CD4-positive, alpha-beta memory T cell (primary cell): ENCODE results near the gene DRD2. TPM values are rescaled to one million over a fixed set of nuclear protein-coding genes. Genes with fewer than 3 reads are reported as not detected.

ENCODE experiments used
- CTCF ChIA-PET: fragments of 350-600 bp; sonication (Branson Sonifier 250); formaldehyde crosslinking; loops from one replicate; lab custom pipeline; 2021; ENCODE audit warnings: inconsistent platforms; ENCODE audit not compliant: partially characterized antibody; lab: Charles Lee
- POLR2A ChIA-PET: fragments of 350-600 bp; sonication (Branson Sonifier 250); formaldehyde crosslinking; loops from one replicate; lab custom pipeline; 2021; ENCODE audit not compliant: partially characterized antibody; lab: Charles Lee
- DNase-seq, 5 donors: peaks; one replicate each; pipeline versions ENCODE4 v3.0.0 to v3.0.0-alpha.2; 2020 to 2022; ENCODE audit warnings: mixed read lengths in 1 of 5
- H3K27ac ChIP-seq: one replicate; pipeline ENCODE4 v1.7.0; 2013; ENCODE audit warnings: low read depth, low read length
- H3K27me3 ChIP-seq: 2 replicates; pipeline ENCODE4 v1.7.0; 2013; ENCODE audit warnings: mild to moderate bottlenecking, low read length, moderate library complexity; ENCODE audit not compliant: insufficient read depth
- H3K36me3 ChIP-seq: 2 replicates; pipeline ENCODE4 v1.7.0; 2013; ENCODE audit warnings: mild to moderate bottlenecking, low read length, moderate library complexity; ENCODE audit not compliant: insufficient read depth
- H3K4me1 ChIP-seq: 2 replicates; pipeline ENCODE4 v1.7.0; 2013; ENCODE audit warnings: mild to moderate bottlenecking, low read length, moderate library complexity; ENCODE audit not compliant: insufficient read depth
- H3K4me3 ChIP-seq, 2 donors: one replicate each; pipeline ENCODE4 v1.7.0; 2013; ENCODE audit warnings: low read length in 2 of 2, mild to moderate bottlenecking in 1 of 2
- H3K9me3 ChIP-seq, 2 donors: one replicate each; pipeline ENCODE4 v1.7.0; 2013; ENCODE audit warnings: low read length in 2 of 2, control low read depth in 1 of 2; ENCODE audit not compliant: control insufficient read depth in 1 of 2
- H3K27ac Mint-ChIP-seq, 7 donors: one replicate each; pipeline ENCODE4 v1.8.0; 2020 to 2021; ENCODE audit warnings: mixed read lengths in 7 of 7, mild to moderate bottlenecking in 6 of 7, inconsistent platforms in 3 of 7, moderate library complexity in 3 of 7
- H3K27me3 Mint-ChIP-seq, 2 donors: one replicate each; pipeline ENCODE4 v1.8.0; 2020 to 2021; ENCODE audit warnings: mixed read lengths in 2 of 2
- H3K36me3 Mint-ChIP-seq, 2 donors: one replicate each; pipeline ENCODE4 v1.8.0; 2020 to 2021; ENCODE audit warnings: mixed read lengths in 2 of 2, inconsistent platforms in 1 of 2, mild to moderate bottlenecking in 1 of 2
- H3K4me1 Mint-ChIP-seq, 4 donors: one replicate each; pipeline ENCODE4 v1.8.0; 2020 to 2021; ENCODE audit warnings: mixed read lengths in 4 of 4, mild to moderate bottlenecking in 1 of 4
- H3K4me3 Mint-ChIP-seq, 8 donors: one replicate each; pipeline ENCODE4 v1.8.0; 2020 to 2021; ENCODE audit warnings: mixed read lengths in 8 of 8, mild to moderate bottlenecking in 7 of 8, moderate library complexity in 6 of 8, inconsistent platforms in 3 of 8
- H3K9me3 Mint-ChIP-seq, 8 donors: one replicate each; pipeline ENCODE4 v1.8.0; 2020 to 2021; ENCODE audit warnings: mixed read lengths in 8 of 8, mild to moderate bottlenecking in 5 of 8, inconsistent platforms in 3 of 8, moderate library complexity in 1 of 8
- intact Hi-C: fragments of 100-400 bp; cut with micrococcal nuclease; formaldehyde crosslinking; loops from one replicate; pipeline ENCODE4 v1.15.1; 2023
- polyA plus RNA-seq, 2 donors: library from polyadenylated mRNA; unstranded; fragments of 300-500 nt; fragmentation: Illumina TruSeq; gene quantifications; one replicate each; pipeline ENCODE4 v1.2.3, GENCODE V29; 2021
- total RNA-seq, 2 experiments: library from RNA; stranded (reverse); gene quantifications; one replicate each; pipeline ENCODE4 v1.2.3, GENCODE V29; 2021

DRD2 gene
- total and polyA plus RNA-seq, 4 experiments from 2014 or later: not detected

GRCh38 chr11:113385749-113386148 lies 89.4 kb downstream of the DRD2 start:
- intact Hi-C loops: no loop called here
- Mint-ChIP-seq H3K36me3 (peaks cover 0 to 26% of the 10 kb centered on the region in 2 donors), H3K9me3 (no peaks in the 10 kb centered on the region), H3K27ac (no peak overlapping the region), H3K4me1 (no peaks in the 10 kb centered on the region), H3K27me3 (peaks cover 5% of the 10 kb centered on the region in 2 donors), H3K4me3 (no peak overlapping the region)
- Histone ChIP-seq H3K9me3 (no peaks in the 10 kb centered on the region), H3K27ac (no peak overlapping the region), H3K4me3 (no peak overlapping the region), H3K4me1 (no peaks in the 10 kb centered on the region), H3K27me3 (peaks cover 3% of the 10 kb centered on the region), H3K36me3 (no peaks in the 10 kb centered on the region)
- CTCF ChIA-PET: no interaction called here
- DNase-seq: no peak
- POLR2A ChIA-PET: no interaction called here

- Histone ChIP-seq H3K4me1 (no peaks in the 10 kb centered on the region), H3K4me3 (no peak overlapping the region), H3K27ac (no peak overlapping the region), H3K36me3 (no peaks in the 10 kb centered on the region), H3K9me3 (no peaks in the 10 kb centered on the region), H3K27me3 (peaks cover 3% of the 10 kb centered on the region)
- intact Hi-C loops: no loop called here
- ChIA-PET CTCF (no interaction called here), POLR2A (no interaction called here)
- Mint-ChIP-seq H3K4me3 (no peak overlapping the region), H3K9me3 (no peaks in the 10 kb centered on the region), H3K4me1 (no peaks in the 10 kb centered on the region), H3K27me3 (peaks cover 5% of the 10 kb centered on the region in 2 donors), H3K27ac (no peak overlapping the region), H3K36me3 (peaks cover 6 to 38% of the 10 kb centered on the region in 2 donors)
- DNase-seq: no peak
Observed at GRCh38 chr11:113384551-113384950, 90.6 kb downstream of the DRD2 start.

- Histone ChIP-seq H3K36me3 (no peaks in the 10 kb centered on the region), H3K27me3 (no peaks in the 10 kb centered on the region), H3K4me3 (no peak overlapping the region), H3K9me3 (no peaks in the 10 kb centered on the region), H3K4me1 (no peaks in the 10 kb centered on the region), H3K27ac (no peak overlapping the region)
- Mint-ChIP-seq H3K27me3 (peaks cover 4% of the 10 kb centered on the region in 2 donors), H3K9me3 (no peaks in the 10 kb centered on the region), H3K36me3 (peaks cover 8 to 56% of the 10 kb centered on the region in 2 donors), H3K4me1 (no peaks in the 10 kb centered on the region), H3K27ac (no peak overlapping the region), H3K4me3 (no peak overlapping the region)
- intact Hi-C loops: no loop called here
- POLR2A ChIA-PET: no interaction called here
- DNase-seq: no peak
- CTCF ChIA-PET: no interaction called here
Observed at GRCh38 chr11:113382121-113382520, 93.1 kb downstream of the DRD2 start.

GRCh38 chr11:113378692-113379091 lies 96.5 kb downstream of the DRD2 start:
- no peak overlapping the region for H3K4me3 ChIP-seq
- H3K4me1 ChIP-seq: no peaks in the 10 kb centered on the region
- H3K9me3 ChIP-seq: no peaks in the 10 kb centered on the region
- no peak overlapping the region for H3K27ac Mint-ChIP-seq
- no peaks in the 10 kb centered on the region for H3K9me3 Mint-ChIP-seq
- H3K27ac ChIP-seq: no peak overlapping the region
- intact Hi-C loops: loop anchor here (2.0 kb wide), 1 partner anchor 78 kb away; no protein-coding TSS in a partner anchor
- H3K36me3 ChIP-seq: no peaks in the 10 kb centered on the region
- CTCF ChIA-PET: no interaction called here
- no peak overlapping the region for H3K4me3 Mint-ChIP-seq
- H3K27me3 ChIP-seq: no peaks in the 10 kb centered on the region
- POLR2A ChIA-PET: no interaction called here
- H3K36me3 Mint-ChIP-seq: peaks cover 14 to 47% of the 10 kb centered on the region in 2 donors
- no peak for DNase-seq
- no peaks in the 10 kb centered on the region for H3K4me1 Mint-ChIP-seq
- H3K27me3 Mint-ChIP-seq: no peaks in the 10 kb centered on the region

- Histone ChIP-seq H3K9me3 (no peaks in the 10 kb centered on the region), H3K4me3 (no peak overlapping the region), H3K27me3 (no peaks in the 10 kb centered on the region), H3K4me1 (no peaks in the 10 kb centered on the region), H3K36me3 (no peaks in the 10 kb centered on the region), H3K27ac (no peak overlapping the region)
- Mint-ChIP-seq H3K4me1 (no peaks in the 10 kb centered on the region), H3K27ac (no peak overlapping the region), H3K27me3 (no peaks in the 10 kb centered on the region), H3K4me3 (no peak overlapping the region), H3K36me3 (peaks cover 17 to 48% of the 10 kb centered on the region in 2 donors), H3K9me3 (no peaks in the 10 kb centered on the region)
- DNase-seq: no peak
- ChIA-PET CTCF (no interaction called here), POLR2A (no interaction called here)
- intact Hi-C loops: loop anchor here (2.0 kb wide), 1 partner anchor 79 kb away; no protein-coding TSS in a partner anchor
Observed at GRCh38 chr11:113377681-113378412, 97.4 kb downstream of the DRD2 start.

GRCh38 chr11:113376156-113376555 lies 99.0 kb downstream of the DRD2 start:
- Mint-ChIP-seq H3K9me3 (no peaks in the 10 kb centered on the region), H3K27ac (no peak overlapping the region), H3K27me3 (no peaks in the 10 kb centered on the region), H3K36me3 (peaks cover 26 to 58% of the 10 kb centered on the region in 2 donors), H3K4me1 (no peaks in the 10 kb centered on the region), H3K4me3 (no peak overlapping the region)
- no peak for DNase-seq
- POLR2A ChIA-PET: no interaction called here
- H3K27me3 ChIP-seq: no peaks in the 10 kb centered on the region
- H3K27ac ChIP-seq: no peak overlapping the region
- H3K36me3 ChIP-seq: no peaks in the 10 kb centered on the region
- no peaks in the 10 kb centered on the region for H3K4me1 ChIP-seq
- CTCF ChIA-PET: no interaction called here
- intact Hi-C loops: no loop called here
- H3K4me3 ChIP-seq: no peak overlapping the region
- no peaks in the 10 kb centered on the region for H3K9me3 ChIP-seq

- peaks cover 28 to 58% of the 10 kb centered on the region in 2 donors for H3K36me3 Mint-ChIP-seq
- no peaks in the 10 kb centered on the region for H3K4me1 Mint-ChIP-seq
- Histone ChIP-seq H3K9me3 (no peaks in the 10 kb centered on the region), H3K36me3 (no peaks in the 10 kb centered on the region), H3K4me1 (no peaks in the 10 kb centered on the region), H3K27me3 (no peaks in the 10 kb centered on the region), H3K27ac (no peak overlapping the region), H3K4me3 (no peak overlapping the region)
- intact Hi-C loops: no loop called here
- DNase-seq: no peak
- no peaks in the 10 kb centered on the region for H3K27me3 Mint-ChIP-seq
- ChIA-PET POLR2A (no interaction called here), CTCF (no interaction called here)
- H3K4me3 Mint-ChIP-seq: no peak overlapping the region
- H3K9me3 Mint-ChIP-seq: no peaks in the 10 kb centered on the region
- H3K27ac Mint-ChIP-seq: no peak overlapping the region
Observed at GRCh38 chr11:113375402-113375801, 99.8 kb downstream of the DRD2 start.
